ENCODE measurements around the gene SARS1.

SARS1 gene

DNA sequence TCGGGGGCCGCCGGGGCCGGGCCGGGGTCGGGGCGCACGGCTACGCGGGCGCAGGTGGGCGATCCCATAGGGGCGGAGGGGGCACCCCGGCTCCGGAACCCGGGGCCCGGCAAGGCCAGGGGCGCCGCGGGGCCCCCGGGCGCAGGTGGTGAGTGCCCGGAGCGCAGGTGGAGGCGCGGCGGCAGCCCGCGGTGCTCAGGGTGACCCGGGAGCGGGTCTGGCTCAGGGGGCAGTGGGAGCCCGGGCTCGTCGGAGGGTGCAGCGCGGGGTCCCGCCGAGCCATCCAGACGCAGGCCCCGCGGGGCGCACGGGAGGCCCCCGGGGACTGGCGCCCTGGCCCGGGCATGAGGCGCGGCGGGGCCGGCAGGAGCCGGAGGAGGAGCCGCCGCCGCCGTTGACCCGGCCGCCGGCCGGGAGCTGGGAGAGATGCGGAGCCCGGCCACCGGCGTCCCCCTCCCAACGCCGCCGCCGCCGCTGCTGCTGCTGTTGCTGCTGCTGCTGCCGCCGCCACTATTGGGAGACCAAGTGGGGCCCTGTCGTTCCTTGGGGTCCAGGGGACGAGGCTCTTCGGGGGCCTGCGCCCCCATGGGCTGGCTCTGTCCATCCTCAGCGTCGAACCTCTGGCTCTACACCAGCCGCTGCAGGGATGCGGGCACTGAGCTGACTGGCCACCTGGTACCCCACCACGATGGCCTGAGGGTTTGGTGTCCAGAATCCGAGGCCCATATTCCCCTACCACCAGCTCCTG, 36.1 kb downstream of the SARS1 start:
- no peak for DNase-seq (ENCODE audit: low read depth in 3 of 3)

DNA sequence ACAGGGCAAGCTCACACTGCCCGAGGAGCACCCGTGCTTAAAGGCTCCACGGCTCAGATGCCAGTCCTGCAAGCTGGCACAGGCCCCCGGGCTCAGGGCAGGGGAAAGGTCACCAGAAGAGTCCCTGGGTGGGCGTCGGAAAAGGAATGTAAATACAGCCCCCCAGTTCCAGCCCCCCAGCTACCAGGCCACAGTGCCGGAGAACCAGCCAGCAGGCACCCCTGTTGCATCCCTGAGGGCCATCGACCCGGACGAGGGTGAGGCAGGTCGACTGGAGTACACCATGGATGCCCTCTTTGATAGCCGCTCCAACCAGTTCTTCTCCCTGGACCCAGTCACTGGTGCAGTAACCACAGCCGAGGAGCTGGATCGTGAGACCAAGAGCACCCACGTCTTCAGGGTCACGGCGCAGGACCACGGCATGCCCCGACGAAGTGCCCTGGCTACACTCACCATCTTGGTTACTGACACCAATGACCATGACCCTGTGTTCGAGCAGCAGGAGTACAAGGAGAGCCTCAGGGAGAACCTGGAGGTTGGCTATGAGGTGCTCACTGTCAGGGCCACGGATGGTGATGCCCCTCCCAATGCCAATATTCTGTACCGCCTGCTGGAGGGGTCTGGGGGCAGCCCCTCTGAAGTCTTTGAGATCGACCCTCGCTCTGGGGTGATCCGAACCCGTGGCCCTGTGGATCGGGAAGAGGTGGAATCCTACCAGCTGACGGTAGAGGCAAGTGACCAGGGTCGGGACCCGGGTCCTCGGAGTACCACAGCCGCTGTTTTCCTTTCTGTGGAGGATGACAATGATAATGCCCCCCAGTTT, 36.9 kb downstream of the SARS1 start:
- DNase-seq (ENCODE audit: low read depth in 3 of 3), result no peak

DNA sequence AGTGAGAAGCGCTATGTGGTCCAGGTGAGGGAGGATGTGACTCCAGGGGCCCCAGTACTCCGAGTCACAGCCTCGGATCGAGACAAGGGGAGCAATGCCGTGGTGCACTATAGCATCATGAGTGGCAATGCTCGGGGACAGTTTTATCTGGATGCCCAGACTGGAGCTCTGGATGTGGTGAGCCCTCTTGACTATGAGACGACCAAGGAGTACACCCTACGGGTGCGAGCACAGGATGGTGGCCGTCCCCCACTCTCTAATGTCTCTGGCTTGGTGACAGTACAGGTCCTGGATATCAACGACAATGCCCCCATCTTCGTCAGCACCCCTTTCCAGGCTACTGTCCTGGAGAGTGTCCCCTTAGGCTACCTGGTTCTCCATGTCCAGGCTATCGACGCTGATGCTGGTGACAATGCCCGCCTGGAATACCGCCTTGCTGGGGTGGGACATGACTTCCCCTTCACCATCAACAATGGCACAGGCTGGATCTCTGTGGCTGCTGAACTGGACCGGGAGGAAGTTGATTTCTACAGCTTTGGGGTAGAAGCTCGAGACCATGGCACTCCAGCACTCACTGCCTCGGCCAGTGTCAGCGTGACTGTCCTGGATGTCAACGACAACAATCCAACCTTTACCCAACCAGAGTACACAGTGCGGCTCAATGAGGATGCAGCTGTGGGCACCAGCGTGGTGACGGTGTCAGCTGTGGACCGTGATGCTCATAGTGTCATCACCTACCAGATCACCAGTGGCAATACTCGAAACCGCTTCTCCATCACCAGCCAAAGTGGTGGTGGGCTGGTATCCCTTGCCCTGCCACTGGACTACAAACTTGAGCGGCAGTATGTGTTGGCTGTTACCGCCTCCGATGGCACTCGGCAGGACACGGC, 37.8 kb downstream of the SARS1 start:
- DNase-seq (ENCODE audit: low read depth in 3 of 3), result no peak

DNA sequence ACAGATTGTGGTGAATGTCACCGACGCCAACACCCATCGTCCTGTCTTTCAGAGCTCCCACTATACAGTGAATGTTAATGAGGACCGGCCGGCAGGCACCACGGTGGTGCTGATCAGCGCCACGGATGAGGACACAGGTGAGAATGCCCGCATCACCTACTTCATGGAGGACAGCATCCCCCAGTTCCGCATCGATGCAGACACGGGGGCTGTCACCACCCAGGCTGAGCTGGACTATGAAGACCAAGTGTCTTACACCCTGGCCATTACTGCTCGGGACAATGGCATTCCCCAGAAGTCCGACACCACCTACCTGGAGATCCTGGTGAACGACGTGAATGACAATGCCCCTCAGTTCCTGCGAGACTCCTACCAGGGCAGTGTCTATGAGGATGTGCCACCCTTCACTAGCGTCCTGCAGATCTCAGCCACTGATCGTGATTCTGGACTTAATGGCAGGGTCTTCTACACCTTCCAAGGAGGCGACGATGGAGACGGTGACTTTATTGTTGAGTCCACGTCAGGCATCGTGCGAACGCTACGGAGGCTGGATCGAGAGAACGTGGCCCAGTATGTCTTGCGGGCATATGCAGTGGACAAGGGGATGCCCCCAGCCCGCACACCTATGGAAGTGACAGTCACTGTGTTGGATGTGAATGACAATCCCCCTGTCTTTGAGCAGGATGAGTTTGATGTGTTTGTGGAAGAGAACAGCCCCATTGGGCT, 38.6 kb downstream of the SARS1 start:
- DNase-seq (ENCODE audit: low read depth in 3 of 3), result no peak

DNA sequence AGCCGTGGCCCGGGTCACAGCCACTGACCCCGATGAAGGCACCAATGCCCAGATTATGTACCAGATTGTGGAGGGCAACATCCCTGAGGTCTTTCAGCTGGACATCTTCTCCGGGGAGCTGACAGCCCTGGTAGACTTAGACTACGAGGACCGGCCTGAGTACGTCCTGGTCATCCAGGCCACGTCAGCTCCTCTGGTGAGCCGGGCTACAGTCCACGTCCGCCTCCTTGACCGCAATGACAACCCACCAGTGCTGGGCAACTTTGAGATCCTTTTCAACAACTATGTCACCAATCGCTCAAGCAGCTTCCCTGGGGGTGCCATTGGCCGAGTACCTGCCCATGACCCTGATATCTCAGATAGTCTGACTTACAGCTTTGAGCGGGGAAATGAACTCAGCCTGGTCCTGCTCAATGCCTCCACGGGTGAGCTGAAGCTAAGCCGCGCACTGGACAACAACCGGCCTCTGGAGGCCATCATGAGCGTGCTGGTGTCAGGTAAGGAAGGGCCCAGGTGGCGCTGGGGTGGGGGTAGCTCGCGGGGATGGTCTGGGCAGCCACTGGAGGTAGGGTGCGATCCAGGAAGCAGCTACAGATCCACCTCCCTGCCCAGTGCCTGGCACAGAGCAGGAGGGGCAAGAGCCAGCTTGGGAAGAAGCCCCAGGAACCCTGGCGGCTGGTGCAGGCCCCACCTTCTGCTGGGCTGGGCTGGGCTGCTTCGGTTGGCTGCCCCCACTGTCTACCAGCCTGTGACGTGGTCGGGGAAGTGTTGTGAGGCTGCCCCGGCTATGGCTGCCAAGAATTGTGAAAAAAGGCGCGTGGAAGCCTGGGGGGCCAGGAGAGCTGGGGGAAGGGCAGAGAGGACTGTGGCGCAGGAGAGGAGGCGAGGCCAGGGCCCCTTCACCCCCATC, 39.4 kb downstream of the SARS1 start:
- DNase-seq (ENCODE audit: low read depth in 3 of 3), result no peak

DNA sequence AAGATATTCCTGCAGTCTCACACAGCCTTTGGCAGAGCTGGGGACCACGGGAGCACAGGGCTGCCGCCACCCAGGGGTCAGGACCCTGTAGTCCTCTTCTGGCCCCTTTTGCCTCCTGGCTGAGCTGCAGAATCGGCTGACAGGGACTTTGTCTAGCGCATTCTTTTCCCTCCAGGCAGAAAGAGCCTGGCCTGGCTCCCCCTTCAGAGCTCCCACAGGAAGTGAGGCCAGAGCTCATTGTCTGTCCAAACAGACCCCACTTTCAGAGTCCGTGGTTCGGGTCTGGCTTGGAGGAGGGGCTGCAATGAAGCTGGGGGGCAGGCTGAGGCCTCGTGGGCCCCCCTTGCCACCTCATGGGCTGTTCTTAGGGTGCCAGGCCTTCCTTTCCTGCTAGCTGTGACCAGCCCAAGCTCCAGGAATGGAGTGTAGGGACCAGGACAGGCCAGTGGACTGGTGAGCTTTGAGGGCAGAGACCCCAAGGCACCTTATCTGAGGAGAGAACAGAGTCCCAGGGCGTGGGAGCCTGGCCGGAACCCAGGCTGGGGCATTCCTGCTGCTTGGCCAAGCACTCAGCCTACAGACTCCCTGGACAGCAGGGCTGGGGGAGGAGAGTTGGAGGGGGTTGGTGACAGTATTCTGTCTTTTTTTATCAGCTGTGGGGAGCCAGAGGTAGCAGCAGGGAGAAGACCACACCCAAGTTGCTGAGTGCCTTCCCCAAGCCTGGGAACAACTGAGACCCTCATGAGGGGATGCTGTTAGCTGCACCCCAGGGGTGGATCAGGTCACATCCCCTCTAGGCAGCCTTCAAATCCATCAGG, 40.3 kb downstream of the SARS1 start:
- DNase-seq (ENCODE audit: low read depth in 3 of 3), result no peak

DNA sequence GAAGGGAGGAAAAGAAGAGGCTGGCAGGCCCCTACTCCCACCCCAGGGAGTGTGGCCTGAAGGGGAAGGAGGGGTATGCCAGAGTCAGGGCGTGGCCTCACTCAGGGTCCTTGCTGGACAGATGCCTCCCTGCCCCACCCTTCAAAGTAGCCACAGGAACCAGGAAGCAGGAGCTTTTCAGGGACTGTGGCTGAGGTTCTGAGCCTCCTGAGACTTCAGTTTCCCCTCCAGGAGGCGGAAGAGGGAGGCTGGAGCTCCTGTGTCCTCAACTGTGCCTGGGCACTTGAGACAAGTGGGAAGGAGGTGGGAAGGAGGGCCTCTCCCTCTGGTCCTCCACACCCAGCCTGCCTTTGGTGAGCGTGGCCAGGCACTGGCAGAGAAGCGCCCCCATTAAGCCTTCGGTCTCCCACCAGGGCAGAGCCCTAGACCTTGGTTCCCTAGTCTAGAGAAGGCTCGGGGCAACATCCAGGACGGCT, 40.9 kb downstream of the SARS1 start:
- no peak for DNase-seq (ENCODE audit: low read depth in 3 of 3)

DNA sequence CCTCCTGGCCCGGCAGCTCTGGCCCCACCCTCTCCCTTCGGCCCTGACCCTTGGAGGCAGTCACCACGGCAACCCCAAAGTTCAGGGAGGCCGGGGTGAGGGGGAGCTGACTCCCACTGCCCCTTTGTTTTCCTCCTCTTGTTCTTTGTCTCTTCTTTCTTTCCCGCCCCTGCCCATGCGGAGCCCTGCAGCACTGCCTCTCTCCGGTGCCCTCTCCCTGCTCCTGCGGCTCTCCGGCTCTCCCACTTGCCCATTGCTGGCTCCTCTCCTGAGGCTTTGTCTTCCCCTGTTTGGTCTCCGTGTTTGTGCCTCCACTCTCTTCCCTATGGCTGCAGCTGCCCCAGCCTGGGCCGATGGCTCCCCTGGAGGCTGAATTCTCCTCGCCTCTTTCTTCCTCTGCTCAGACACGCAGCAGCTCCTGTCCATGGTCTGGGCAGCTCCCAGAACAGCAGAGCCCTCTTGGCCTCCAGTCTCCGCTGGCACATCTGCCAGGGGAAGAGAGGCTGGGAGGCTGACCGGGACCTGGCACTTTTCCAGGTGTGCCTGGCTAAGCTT, 41.5 kb downstream of the SARS1 start:
- no peak for DNase-seq (ENCODE audit: low read depth in 3 of 3)

DNA sequence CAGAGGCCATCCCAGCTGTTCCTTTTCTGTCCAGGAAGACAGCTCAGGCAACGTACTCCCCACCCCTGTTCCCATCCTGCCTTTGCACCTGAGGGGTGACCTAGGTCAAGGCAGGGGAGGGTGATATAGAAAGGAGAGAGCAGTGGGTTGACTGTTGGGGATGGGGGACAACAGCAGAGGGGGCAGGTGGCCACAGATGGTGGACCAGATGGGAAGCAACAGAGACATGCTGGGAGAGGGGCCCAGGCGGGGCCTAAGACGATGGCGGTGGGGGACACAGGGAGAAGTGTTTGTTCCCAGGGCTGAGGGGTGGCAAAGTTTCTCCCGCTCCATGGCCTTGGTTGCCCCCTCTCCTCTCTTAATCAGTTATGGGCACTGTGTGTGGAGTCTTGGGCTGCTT, 42.0 kb downstream of the SARS1 start:
- DNase-seq (ENCODE audit: low read depth in 3 of 3), result no peak

DNA sequence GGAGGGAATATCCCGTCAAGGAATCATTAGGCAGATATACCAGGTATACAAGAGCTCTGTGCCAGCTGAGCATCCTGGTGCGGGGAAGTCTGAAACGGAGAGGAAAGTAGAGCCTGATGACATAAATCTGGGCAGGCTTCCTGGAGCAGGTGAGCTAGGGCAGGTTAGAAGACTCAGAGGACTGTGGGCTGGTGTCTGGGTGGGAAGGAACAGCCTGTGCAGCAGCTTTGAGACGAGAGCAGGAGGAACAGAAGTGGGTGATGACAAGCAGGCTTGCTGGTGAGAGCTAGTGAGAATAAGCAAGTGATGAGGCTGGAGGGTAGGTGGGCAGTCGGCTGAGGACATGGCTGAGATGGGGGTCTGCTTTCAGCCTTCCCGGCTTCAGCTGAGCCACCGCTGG, 42.4 kb downstream of the SARS1 start:
- DNase-seq (ENCODE audit: low read depth in 3 of 3), result no peak

DNA sequence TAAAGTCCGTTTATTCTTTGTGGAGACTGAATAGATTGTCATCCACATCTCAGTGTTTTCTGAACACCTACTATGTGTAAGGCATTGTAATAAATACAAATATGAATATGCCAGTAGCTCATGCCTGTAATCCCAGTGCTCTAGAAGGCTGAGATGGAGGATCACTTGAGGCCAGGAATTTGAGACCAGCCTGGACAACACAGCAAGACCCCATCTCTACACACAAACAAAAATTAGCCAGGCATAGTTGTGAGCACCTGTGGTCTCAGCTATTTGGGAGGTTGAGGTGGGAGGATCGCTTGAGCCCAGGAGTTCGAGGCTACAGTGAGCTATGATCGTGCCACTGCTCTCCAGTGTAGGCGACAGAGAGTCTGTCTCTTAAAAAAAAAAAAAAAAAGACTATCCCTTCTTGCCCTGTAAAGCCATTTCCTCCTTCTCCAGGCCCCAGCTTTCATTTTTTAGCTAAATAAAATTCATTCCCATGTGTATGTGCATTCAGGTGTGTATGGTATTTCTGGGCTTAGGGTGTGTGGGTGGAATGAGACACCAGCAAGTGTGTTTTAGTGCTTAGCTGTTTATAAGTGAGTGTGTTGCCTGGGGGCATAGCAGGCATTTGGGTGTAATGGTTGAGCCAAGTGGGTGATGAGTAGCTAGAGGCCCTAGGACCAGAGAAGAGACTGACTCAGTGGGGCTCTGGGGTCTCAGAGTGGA, 43.4 kb downstream of the SARS1 start:
- DNase-seq (ENCODE audit: low read depth in 3 of 3), result no peak

DNA sequence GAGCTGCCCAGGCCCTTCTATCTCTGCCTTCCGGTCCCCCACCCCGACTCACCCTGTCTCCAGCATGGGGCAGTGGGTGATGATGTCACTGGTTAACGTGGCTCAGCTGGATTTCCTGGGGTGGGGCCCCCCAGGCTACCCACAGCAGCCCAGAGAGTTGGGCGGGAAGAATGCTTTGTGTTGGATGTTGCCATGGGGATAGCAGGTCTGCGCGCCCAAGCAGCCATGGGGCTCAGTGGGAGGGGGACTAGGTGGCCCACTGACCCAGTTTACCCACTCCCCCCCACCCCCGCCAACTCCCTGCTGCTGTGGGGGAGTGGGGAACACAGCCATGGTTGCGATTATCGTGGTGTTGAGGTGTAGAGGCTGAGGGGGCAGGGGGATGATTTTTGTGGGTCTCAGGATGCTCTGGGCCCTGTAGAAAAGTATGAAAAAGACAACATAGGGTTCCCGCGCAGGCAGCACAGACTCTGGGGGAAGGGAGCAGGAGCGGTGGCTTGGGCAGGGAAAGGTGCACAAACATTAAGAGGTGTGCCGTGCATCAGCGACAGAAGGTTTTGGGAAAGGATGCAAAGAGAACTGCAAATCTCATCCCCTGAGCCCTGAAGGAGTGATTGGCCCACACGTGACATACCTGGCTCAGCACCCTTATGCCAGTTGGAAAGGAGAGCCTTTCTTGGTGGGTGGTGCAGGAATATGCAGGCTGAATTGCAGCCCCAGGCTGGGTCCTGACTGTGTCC, 44.1 kb downstream of the SARS1 start:
- DNase-seq (ENCODE audit: low read depth in 3 of 3), result no peak

DNA sequence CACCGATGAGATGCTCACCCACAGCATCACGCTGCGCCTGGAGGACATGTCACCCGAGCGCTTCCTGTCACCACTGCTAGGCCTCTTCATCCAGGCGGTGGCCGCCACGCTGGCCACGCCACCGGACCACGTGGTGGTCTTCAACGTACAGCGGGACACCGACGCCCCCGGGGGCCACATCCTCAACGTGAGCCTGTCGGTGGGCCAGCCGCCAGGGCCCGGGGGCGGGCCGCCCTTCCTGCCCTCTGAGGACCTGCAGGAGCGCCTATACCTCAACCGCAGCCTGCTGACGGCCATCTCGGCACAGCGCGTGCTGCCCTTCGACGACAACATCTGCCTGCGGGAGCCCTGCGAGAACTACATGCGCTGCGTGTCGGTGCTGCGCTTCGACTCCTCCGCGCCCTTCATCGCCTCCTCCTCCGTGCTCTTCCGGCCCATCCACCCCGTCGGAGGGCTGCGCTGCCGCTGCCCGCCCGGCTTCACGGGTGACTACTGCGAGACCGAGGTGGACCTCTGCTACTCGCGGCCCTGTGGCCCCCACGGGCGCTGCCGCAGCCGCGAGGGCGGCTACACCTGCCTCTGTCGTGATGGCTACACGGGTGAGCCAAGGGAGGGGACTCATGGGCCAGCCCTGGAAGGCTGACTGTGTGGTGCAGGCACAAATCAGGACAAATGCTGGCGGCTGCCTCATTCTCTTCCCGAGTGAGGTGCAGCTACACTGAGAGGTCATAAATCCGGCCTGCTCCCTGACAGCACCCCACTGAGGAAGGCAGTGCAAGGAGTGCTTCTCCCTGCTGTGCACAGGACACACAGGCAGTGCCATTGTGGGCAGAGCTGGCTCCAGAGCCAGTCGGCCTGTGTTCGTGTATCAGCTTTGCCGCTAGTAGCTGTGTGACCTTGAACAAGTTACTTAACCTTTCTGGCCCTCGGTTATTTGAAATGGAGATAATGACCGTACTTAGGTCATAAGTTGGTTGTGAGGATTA, 45.1 kb downstream of the SARS1 start:
- no peak for DNase-seq (ENCODE audit: low read depth in 3 of 3)

DNA sequence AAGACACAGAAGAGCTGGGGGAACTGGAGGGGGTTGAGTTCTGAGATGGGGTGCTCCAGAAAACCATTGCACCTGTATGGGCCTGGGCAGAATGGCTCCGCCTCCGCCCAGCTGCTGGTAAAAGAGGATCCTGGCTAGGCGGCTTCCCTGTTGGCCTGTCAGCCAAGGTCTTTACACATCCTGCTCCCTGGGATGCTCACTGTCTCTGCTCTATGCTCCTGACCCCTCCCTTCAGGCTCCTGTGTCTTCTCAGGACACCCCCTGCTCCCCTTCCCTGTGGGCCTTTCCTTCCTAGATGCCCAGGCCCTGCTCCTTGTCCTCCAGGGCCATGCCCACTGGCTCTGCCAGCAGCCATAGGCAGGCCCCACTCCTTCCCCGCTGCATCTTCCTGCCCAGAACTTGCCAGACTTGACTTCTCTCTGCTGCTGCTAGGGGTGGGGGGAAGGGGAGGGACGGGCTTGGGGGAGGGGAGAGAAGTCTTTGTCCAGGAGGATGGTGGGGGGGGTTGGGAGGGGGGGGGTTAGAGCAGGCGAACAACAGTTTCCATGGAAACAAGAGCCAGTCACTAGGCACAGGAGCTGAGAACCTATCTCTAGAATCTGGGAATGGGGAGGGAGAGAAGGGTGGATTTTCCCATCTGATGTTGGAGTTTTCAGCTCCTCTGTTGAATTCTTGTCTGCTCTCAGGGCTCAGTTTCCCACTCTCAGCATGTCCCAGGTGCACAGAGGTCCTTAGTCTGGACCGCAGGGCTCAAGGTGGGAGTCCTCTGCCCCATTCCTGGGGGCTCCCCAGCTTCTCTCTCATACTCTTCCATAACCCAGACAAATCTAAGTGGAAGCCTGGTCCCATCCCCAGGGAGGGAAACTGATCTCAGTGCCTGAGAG, 46.2 kb downstream of the SARS1 start:
- DNase-seq (ENCODE audit: low read depth in 3 of 3), result no peak

DNA sequence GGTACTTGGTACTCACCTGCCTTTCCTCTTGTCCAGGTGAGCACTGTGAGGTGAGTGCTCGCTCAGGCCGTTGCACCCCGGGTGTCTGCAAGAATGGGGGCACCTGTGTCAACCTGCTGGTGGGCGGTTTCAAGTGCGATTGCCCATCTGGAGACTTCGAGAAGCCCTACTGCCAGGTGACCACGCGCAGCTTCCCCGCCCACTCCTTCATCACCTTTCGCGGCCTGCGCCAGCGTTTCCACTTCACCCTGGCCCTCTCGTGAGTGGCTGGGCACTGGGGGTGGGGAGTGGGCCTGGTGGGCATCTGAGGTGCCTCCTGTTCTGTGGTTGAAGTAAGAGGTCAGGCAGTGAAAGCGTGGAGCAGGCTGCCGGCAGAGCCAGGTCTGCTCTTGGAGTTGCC, 47.3 kb downstream of the SARS1 start:
- no peak for DNase-seq (ENCODE audit: low read depth in 3 of 3)

DNA sequence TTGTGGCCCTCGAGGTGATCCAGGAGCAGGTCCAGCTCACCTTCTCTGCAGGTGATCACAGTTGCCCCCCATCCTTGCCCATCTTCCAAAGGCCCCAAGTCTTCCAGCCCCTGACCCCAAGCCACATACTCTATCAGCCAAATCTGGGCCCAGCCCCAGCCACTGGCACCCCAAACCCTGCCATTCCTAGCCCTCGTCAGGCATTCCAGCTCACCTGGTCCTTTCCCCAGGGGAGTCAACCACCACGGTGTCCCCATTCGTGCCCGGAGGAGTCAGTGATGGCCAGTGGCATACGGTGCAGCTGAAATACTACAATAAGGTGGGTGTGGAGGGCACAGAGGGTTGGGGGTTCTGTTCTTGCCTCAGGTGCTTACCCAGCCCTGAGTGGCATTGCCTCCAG, 47.9 kb downstream of the SARS1 start:
- no peak for DNase-seq (ENCODE audit: low read depth in 3 of 3)
